NT2/D1 (cell line): ENCODE data around the gene FGF22.

Experiments used
- SUZ12 ChIP-seq: IDR thresholded peaks from 2 replicates; pipeline ENCODE4 v1.6.1; 2011; ENCODE audit not compliant: insufficient read length, insufficient read depth; ENCODE audit errors: extremely low read depth
- YY1 ChIP-seq: IDR thresholded peaks from 2 replicates; pipeline ENCODE4 v1.6.1; 2011; ENCODE audit not compliant: insufficient read length, insufficient read depth
- ZNF274 ChIP-seq: IDR thresholded peaks from 2 replicates; pipeline ENCODE4 v1.6.1; 2011; ENCODE audit warnings: mild to moderate bottlenecking, low read depth, low read length

GRCh38 chr19:653425-653824, 13.7 kb downstream of the FGF22 start:
- TF ChIP-seq SUZ12 (no peak), YY1 (no peak), ZNF274 (no peak)
